Left ventricle myocardium superior (tissue), 1 donor: ENCODE measurements around the gene DRC3. TPM values are rescaled to one million over a fixed set of nuclear protein-coding genes. Genes with fewer than 3 reads are reported as not detected.
"Not testable (repeated sequence)": the region's sequence is repeated elsewhere in the genome, so short reads cannot be mapped to it uniquely, and the experiment has no call there.

ENCODE experiments used
- ATAC-seq: fragments of 200-7000 bp; cut with Tn5 transposase; one replicate; pipeline ENCODE4 v1.9.1; 2020; ENCODE audit warnings: mild to moderate bottlenecking, moderate library complexity
- DNase-seq: peaks from one replicate; pipeline ENCODE4 v3.0.0-alpha.2; 2020
- intact Hi-C: fragments of 100-400 bp; cut with micrococcal nuclease; formaldehyde crosslinking; loops from one replicate; pipeline ENCODE4 v1.11.0; 2022
- total RNA-seq: library from RNA; stranded (reverse); fragmentation: NEBNext Ultra II Directional; extraction: Animal tissue kit (Norgen Biotek cat#: 25700); gene quantifications from one replicate; pipeline ENCODE4 v1.2.1, GENCODE V29; 2021
- donor health status: DM: no; HTN: yes; CAD: no; lungs with severe emphysema.

DRC3 gene
- total RNA-seq, 1 donor from 2014 or later: 1.5 TPM

- peak; percentile 9 for ATAC-seq
- intact Hi-C loops: no loop called here
Measured at GRCh38 chr17:17938388-17939107, 34.1 kb upstream of the DRC3 start.

GRCh38 chr17:17939941-17940340 lies 32.7 kb upstream of the DRC3 start:
- DNase-seq, intact Hi-C loops, ATAC-seq: not testable (repeated sequence)

More at GRCh38 chr17:17938388-17939107, 34.1 kb upstream of the DRC3 start:
- no peak for DNase-seq

- DNase-seq (no peak), ATAC-seq (no peak)
- intact Hi-C loops: no loop called here
Measured at GRCh38 chr17:17940441-17940911, 32.2 kb upstream of the DRC3 start.

- ATAC-seq: no peak
- no peak for DNase-seq
- intact Hi-C loops: no loop called here
Measured at GRCh38 chr17:17941015-17941414, 31.6 kb upstream of the DRC3 start.

GRCh38 chr17:17942846-17943245 lies 29.8 kb upstream of the DRC3 start:
- intact Hi-C loops: no loop called here

GRCh38 chr17:17943281-17943984 lies 29.2 kb upstream of the DRC3 start:
- ATAC-seq (peak; percentile 21), DNase-seq (no peak)
- intact Hi-C loops: no loop called here

More at GRCh38 chr17:17942846-17943245, 29.8 kb upstream of the DRC3 start:
- ATAC-seq (peak; percentile 18), DNase-seq (no peak)

- peak; percentile 20 for ATAC-seq
- intact Hi-C loops: no loop called here
- DNase-seq: no peak
Measured at GRCh38 chr17:17944242-17944641, 28.4 kb upstream of the DRC3 start.

- no peak for ATAC-seq
- intact Hi-C loops: no loop called here
- DNase-seq: no peak
Measured at GRCh38 chr17:17944743-17945142, 27.9 kb upstream of the DRC3 start.

GRCh38 chr17:17946093-17946492 lies 26.6 kb upstream of the DRC3 start:
- intact Hi-C loops: no loop called here
- no peak for ATAC-seq
- DNase-seq: no peak

- no peak for ATAC-seq
- intact Hi-C loops: no loop called here
- DNase-seq: no peak
Measured at GRCh38 chr17:17947309-17947708, 25.4 kb upstream of the DRC3 start.

GRCh38 chr17:17947966-17948365 lies 24.7 kb upstream of the DRC3 start:
- DNase-seq (no peak), ATAC-seq (no peak)
- intact Hi-C loops: no loop called here

GRCh38 chr17:17950347-17950746 lies 22.3 kb upstream of the DRC3 start:
- intact Hi-C loops: no loop called here
- ATAC-seq (peak; percentile 55), DNase-seq (no peak)

GRCh38 chr17:17950806-17951205 lies 21.9 kb upstream of the DRC3 start:
- intact Hi-C loops: no loop called here
- DNase-seq (no peak), ATAC-seq (no peak)

GRCh38 chr17:17951524-17951923 lies 21.1 kb upstream of the DRC3 start:
- ATAC-seq (no peak), DNase-seq (no peak)
- intact Hi-C loops: no loop called here

- no peak for DNase-seq
- no peak for ATAC-seq
- intact Hi-C loops: no loop called here
Measured at GRCh38 chr17:17952691-17953090, 20.0 kb upstream of the DRC3 start.

GRCh38 chr17:17954079-17954478 lies 18.6 kb upstream of the DRC3 start:
- ATAC-seq (no peak), DNase-seq (no peak)
- intact Hi-C loops: no loop called here

- DNase-seq, ATAC-seq, intact Hi-C loops: not testable (repeated sequence)
Measured at GRCh38 chr17:17955790-17956341, 16.8 kb upstream of the DRC3 start.

- intact Hi-C loops: no loop called here
- ATAC-seq (no peak), DNase-seq (no peak)
Measured at GRCh38 chr17:17957584-17957916, 15.1 kb upstream of the DRC3 start.

GRCh38 chr17:17958982-17959381 lies 13.7 kb upstream of the DRC3 start:
- intact Hi-C loops: no loop called here
- ATAC-seq (no peak), DNase-seq (no peak)

- intact Hi-C loops: no loop called here
- DNase-seq (no peak), ATAC-seq (peak; percentile 12)
Measured at GRCh38 chr17:17959520-17960361, 12.9 kb upstream of the DRC3 start.
